PC-3 (cell line): Measurements from ENCODE around the gene PSEN2. TPM values are rescaled to one million over a fixed set of nuclear protein-coding genes. Genes with fewer than 3 reads are reported as not detected.

Experiments
- ATAC-seq: fragments of 200-7000 bp; cut with Tn5 transposase; 2 replicates; pipeline ENCODE4 v1.9.1; 2020; ENCODE audit warnings: mild to moderate bottlenecking, moderate library complexity
- BruUV-seq: library from RNA; stranded (reverse); fragments of 400-500 nt; replicated peaks from 2 replicates; lab custom pipeline; 2021; lab: Mats Ljungman, UMichigan
- CTCF ChIA-PET: fragments of 300-600 bp; sonication (Branson Sonifier 250); formaldehyde crosslinking; loops from one replicate; lab custom pipeline; 2022; ENCODE audit warnings: antibody characterized with exemption; lab: Charles Lee
- POLR2A ChIA-PET: fragments of 300-600 bp; sonication (Branson Sonifier 250); formaldehyde crosslinking; loops from one replicate; lab custom pipeline; 2022; ENCODE audit warnings: antibody characterized with exemption; ENCODE audit not compliant: unreplicated experiment; lab: Charles Lee
- DNase-seq: peaks from one replicate; pipeline ENCODE4 v3.0.0-alpha.2; 2015
- H2AFZ ChIP-seq: fragments of 300-600 bp; sonication (generic); 2 replicates; pipeline ENCODE4 v1.6.0; 2016; ENCODE audit warnings: antibody characterized with exemption, low read length
- H3F3A ChIP-seq: fragments of 300-600 bp; sonication (generic); one replicate; pipeline ENCODE4 v1.6.0; 2017; ENCODE audit warnings: antibody characterized with exemption, low read length, control low read depth, mild to moderate bottlenecking; ENCODE audit not compliant: unreplicated experiment
- H3K27ac ChIP-seq: fragments of 300-600 bp; sonication (generic); 2 replicates; pipeline ENCODE4 v1.5.1; 2016; ENCODE audit warnings: mild to moderate bottlenecking, low read length
- H3K27me3 ChIP-seq: fragments of 300-600 bp; sonication (generic); 2 replicates; pipeline ENCODE4 v1.6.1; 2016; ENCODE audit warnings: low read length, mixed read lengths
- H3K36me3 ChIP-seq: fragments of 300-600 bp; sonication (generic); 2 replicates; pipeline ENCODE4 v1.6.1; 2016; ENCODE audit warnings: low read depth, mixed run types, low read length, mixed read lengths
- H3K4me1 ChIP-seq: fragments of 300-600 bp; sonication (generic); 2 replicates; pipeline ENCODE4 v1.5.1; 2016; ENCODE audit warnings: low read length; ENCODE audit not compliant: insufficient read depth
- H3K4me2 ChIP-seq: fragments of 300-600 bp; sonication (generic); 2 replicates; pipeline ENCODE4 v1.6.0; 2016; ENCODE audit warnings: low read length
- H3K4me3 ChIP-seq: fragments of 300-600 bp; sonication (generic); 2 replicates; pipeline ENCODE4 v1.5.1; 2016; ENCODE audit warnings: mild to moderate bottlenecking, low read length, mixed read lengths
- H3K79me2 ChIP-seq: fragments of 300-600 bp; sonication (generic); 2 replicates; pipeline ENCODE4 v1.6.1; 2017; ENCODE audit warnings: low read length, mixed read lengths
- H3K9ac ChIP-seq: fragments of 300-600 bp; sonication (generic); 2 replicates; pipeline ENCODE4 v1.6.0; 2016; ENCODE audit warnings: mild to moderate bottlenecking, low read length
- H3K9me2 ChIP-seq: fragments of 300-600 bp; sonication (generic); replicated peaks from 2 replicates; pipeline ENCODE4 v1.6.1; 2016; ENCODE audit warnings: mixed run types, low read length, mixed read lengths
- H3K9me3 ChIP-seq: fragments of 300-600 bp; sonication (generic); 2 replicates; pipeline ENCODE4 v1.6.1; 2016; ENCODE audit warnings: low read length, mixed read lengths
- H4K20me1 ChIP-seq: fragments of 300-600 bp; sonication (generic); 2 replicates; pipeline ENCODE4 v1.6.1; 2016; ENCODE audit warnings: low read length, mixed read lengths
- EZH2 ChIP-seq: fragments of 300-600 bp; sonication (generic); IDR thresholded peaks from one replicate; pipeline ENCODE4 v1.6.1; 2017; ENCODE audit warnings: antibody characterized with exemption, mild to moderate bottlenecking, low read length; ENCODE audit not compliant: unreplicated experiment
- EZH2phosphoT487 ChIP-seq: fragments of 300-600 bp; sonication (generic); IDR thresholded peaks from 2 replicates; pipeline ENCODE4 v1.6.1; 2018; ENCODE audit warnings: mild to moderate bottlenecking, antibody characterized with exemption, low read length, borderline replicate concordance
- intact Hi-C: fragments of 100-400 bp; cut with micrococcal nuclease; formaldehyde crosslinking; loops from 2 replicates; pipeline ENCODE4 v1.9.0; 2023
- total RNA-seq: library from RNA; depleted of rRNA; stranded (reverse); fragments of >200 nt; gene quantifications from 2 replicates; pipeline ENCODE4 v1.2.3, GENCODE V29; 2014
- TF ChIP-seq, protein P1 (sequence below): fragments of 300-600 bp; sonication (generic); conservative IDR thresholded peaks from 2 replicates; pipeline ENCODE4 v1.5.1; 2017; ENCODE audit warnings: antibody characterized with exemption, low read depth, mild to moderate bottlenecking, low read length

The PSEN2 gene
- total RNA-seq, 1 experiment from 2014 or later = 85.3 TPM

DNA sequence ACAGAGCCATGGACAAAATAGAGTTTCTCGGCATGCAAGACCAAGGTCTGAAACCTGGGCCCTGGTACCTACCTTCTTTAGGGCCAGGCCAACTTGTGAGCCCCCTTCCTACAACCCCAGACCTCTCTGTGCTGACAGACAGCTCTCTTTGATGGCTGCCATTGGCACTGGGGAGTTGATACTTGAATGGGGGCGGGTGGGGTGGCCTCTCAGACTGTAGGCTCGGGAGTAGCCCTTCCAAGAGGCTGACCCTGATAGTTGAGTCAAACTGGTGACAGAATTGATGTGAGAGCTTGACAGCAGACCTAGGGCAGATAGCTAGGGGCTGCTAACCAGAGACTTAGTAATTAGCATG lies 44.7 kb upstream of the PSEN2 start:
- no peak overlapping the region for H3K4me2 ChIP-seq
- no peaks in the 10 kb centered on the region for H3F3A ChIP-seq
- ChIA-PET POLR2A (no interaction called here), CTCF (interaction anchor here (0.6 kb wide), 1 partner anchor 10 kb away, joined by 12 read pairs; no protein-coding TSS in a partner anchor)
- H3K79me2 ChIP-seq = no peaks in the 10 kb centered on the region
- no TSS peak for BruUV-seq
- H3K9me3 ChIP-seq = no peaks in the 10 kb centered on the region
- H2AFZ ChIP-seq = no peak overlapping the region
- H3K36me3 ChIP-seq = no peaks in the 10 kb centered on the region
- H3K4me1 ChIP-seq = peaks cover 21% of the 10 kb centered on the region
- no peak overlapping the region for H3K9ac ChIP-seq
- TF ChIP-seq EZH2phosphoT487 (no peak), EZH2 (no peak)
- TF ChIP-seq, protein P1, sequence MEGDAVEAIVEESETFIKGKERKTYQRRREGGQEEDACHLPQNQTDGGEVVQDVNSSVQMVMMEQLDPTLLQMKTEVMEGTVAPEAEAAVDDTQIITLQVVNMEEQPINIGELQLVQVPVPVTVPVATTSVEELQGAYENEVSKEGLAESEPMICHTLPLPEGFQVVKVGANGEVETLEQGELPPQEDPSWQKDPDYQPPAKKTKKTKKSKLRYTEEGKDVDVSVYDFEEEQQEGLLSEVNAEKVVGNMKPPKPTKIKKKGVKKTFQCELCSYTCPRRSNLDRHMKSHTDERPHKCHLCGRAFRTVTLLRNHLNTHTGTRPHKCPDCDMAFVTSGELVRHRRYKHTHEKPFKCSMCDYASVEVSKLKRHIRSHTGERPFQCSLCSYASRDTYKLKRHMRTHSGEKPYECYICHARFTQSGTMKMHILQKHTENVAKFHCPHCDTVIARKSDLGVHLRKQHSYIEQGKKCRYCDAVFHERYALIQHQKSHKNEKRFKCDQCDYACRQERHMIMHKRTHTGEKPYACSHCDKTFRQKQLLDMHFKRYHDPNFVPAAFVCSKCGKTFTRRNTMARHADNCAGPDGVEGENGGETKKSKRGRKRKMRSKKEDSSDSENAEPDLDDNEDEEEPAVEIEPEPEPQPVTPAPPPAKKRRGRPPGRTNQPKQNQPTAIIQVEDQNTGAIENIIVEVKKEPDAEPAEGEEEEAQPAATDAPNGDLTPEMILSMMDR = no peak
- H4K20me1 ChIP-seq = no peaks in the 10 kb centered on the region
- ATAC-seq (no peak), DNase-seq (no peak)
- H3K9me2 ChIP-seq = no peaks in the 10 kb centered on the region
- no peak overlapping the region for H3K4me3 ChIP-seq
- intact Hi-C loops = loop anchor here (5.0 to 10.0 kb wide), 3 partner anchors 63 to 609 kb away; partner anchors contain the start of gene STUM
- no peak overlapping the region for H3K27ac ChIP-seq
- H3K27me3 ChIP-seq = no peaks in the 10 kb centered on the region

DNA sequence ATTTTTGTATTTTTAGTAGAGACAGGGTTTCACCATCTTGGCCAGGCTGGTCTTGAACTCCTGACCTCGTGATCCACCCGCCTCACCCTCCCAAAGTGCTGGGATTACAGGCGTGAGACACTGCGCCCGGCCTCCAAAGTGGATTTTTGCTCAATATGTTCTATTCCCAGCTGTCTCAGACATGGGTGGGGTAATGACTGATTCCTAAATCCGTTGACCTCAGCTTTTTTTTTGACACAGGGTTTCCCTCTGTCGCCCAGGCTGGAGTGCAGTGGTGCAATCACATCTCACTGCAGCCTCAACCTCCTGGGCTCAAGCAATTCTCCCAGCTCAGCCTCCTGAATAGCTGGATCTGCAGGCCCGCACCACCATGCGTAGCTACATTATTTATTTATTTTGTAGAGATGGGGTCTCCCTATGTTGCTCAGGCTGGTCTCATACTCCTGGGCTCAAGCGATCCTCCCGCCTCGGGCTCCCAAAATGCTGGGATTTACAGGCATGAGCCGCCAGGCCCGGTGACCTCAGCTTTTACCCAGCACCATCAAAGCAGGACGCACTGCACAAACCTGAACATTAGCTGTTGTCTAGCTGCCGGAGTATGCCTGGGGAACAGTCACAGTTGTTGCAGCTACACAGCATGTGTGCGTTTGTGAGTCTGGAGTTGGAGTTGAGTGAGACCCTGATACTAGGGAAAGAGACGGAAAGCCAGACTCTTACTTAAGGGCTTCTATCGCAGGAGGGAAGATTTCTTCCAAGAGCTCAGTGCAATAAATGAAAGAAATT lies 43.7 kb upstream of the PSEN2 start:
- Histone ChIP-seq H3K36me3 (no peaks in the 10 kb centered on the region), H3K9me3 (no peaks in the 10 kb centered on the region), H3K9ac (no peak overlapping the region), H3K27me3 (no peaks in the 10 kb centered on the region), H3K4me3 (no peak overlapping the region), H3K4me2 (no peak overlapping the region), H3K9me2 (no peaks in the 10 kb centered on the region), H2AFZ (no peak overlapping the region), H4K20me1 (no peaks in the 10 kb centered on the region), H3F3A (no peaks in the 10 kb centered on the region), H3K4me1 (peaks cover 12% of the 10 kb centered on the region), H3K27ac (no peak overlapping the region), H3K79me2 (no peaks in the 10 kb centered on the region)
- ATAC-seq (no peak), DNase-seq (no peak)
- BruUV-seq = no TSS peak
- TF ChIP-seq, protein P1 = no peak
- TF ChIP-seq EZH2 = no peak
- TF ChIP-seq EZH2phosphoT487 = no peak
- POLR2A ChIA-PET = no interaction called here
- CTCF ChIA-PET = interaction anchor here (0.6 kb wide), 1 partner anchor 33 kb away, joined by 3 read pairs; no protein-coding TSS in a partner anchor
- intact Hi-C loops = loop anchor here (5.0 to 10.0 kb wide), 3 partner anchors 64 to 608 kb away; partner anchors contain the start of gene STUM

DNA sequence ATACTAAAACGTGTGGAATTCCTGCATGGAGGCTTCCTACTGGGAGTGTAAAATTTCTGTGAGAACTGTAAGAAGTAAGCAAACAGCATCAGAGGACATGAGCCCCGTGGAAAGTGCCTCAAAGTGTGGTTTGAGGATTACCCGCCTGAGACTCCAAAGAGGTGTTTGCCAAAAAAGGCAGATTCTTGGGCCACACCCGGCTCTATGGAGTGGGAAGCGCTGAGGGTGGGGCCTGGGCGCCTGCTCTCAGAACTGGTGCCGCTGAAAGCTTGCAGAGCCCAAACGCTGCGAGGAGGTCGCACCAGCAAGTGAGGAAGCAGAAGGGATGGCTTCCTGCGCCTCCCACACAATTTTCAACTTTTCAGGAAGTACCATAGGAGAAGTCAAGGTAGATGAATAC lies 43.0 kb upstream of the PSEN2 start:
- Histone ChIP-seq H3K9ac (peak overlapping the region; percentile 54), H4K20me1 (no peaks in the 10 kb centered on the region), H3K4me1 (peaks cover 15% of the 10 kb centered on the region), H3K9me3 (no peaks in the 10 kb centered on the region), H3K4me3 (no peak overlapping the region), H3K4me2 (peak overlapping the region; percentile 69; the same call in 1 of the 2 replicates), H3K27ac (peak overlapping the region; percentile 3; the same call in 1 of the 2 replicates), H2AFZ (peak overlapping the region; percentile 74), H3K36me3 (no peaks in the 10 kb centered on the region), H3K9me2 (no peaks in the 10 kb centered on the region), H3K79me2 (no peaks in the 10 kb centered on the region), H3K27me3 (no peaks in the 10 kb centered on the region), H3F3A (no peaks in the 10 kb centered on the region)
- TF ChIP-seq EZH2phosphoT487 = no peak
- TF ChIP-seq, protein P1 = no peak
- DNase-seq = peak; percentile 31
- CTCF ChIA-PET = interaction anchor here (1.0 kb wide), 3 partner anchors 12 to 88 kb away, joined by 4 to 8 read pairs (median 6); partner anchors contain the start of gene ITPKB
- intact Hi-C loops = loop anchor here (5.0 to 10.0 kb wide), 3 partner anchors 65 to 607 kb away; partner anchors contain the start of gene STUM
- no TSS peak for BruUV-seq
- 0 out of 2 replicates have a peak, but pooled peaks have one; percentile 5 for ATAC-seq
- POLR2A ChIA-PET = no interaction called here
